Renal pelvis (tissue), 12 donors: ENCODE data around the gene COPS6. TPM values are rescaled to one million over a fixed set of nuclear protein-coding genes. Genes with fewer than 3 reads are reported as not detected.

Experiments
- DNase-seq: peaks from one replicate; pipeline ENCODE4 v3.0.0-alpha.2; 2013
- long read RNA-seq, 16 experiments: transcript quantifications; one replicate each; lab custom pipeline, GENCODE V29; 2026
- polyA plus RNA-seq, 3 donors: library from polyadenylated mRNA; unstranded; fragments of 120-200 nt; gene quantifications; one replicate each; pipeline ENCODE4 v1.2.1, GENCODE V29; 2013; ENCODE audit not compliant: insufficient read length in 3 of 3

The COPS6 gene
- polyA plus RNA-seq, result 100 to 1,000 TPM; 133 to 137 (median 135) TPM
- long read RNA-seq, donor 1, transcript COPS6-201 (10 exons, 1,432 nt), result major isoform, 63 of 98 reads
- long read RNA-seq, donor 1, partial matches to known transcripts, result 27 of 98 reads
- long read RNA-seq, donor 1, other reads (novel, unspliced or antisense), result 0 of 98 reads
- long read RNA-seq, donor 2, transcript COPS6-201 (10 exons, 1,432 nt), result major isoform, 101 of 122 reads
- long read RNA-seq, donor 2, partial matches to known transcripts, result 15 of 122 reads
- long read RNA-seq, donor 2, other reads (novel, unspliced or antisense), result 0 of 122 reads
- long read RNA-seq, donor 3, transcript COPS6-208 (6 exons, 752 nt), result minor isoform, 5 of 103 reads
- long read RNA-seq, donor 3, transcript COPS6-201 (10 exons, 1,432 nt), result major isoform, 68 of 103 reads
- long read RNA-seq, donor 3, transcript COPS6-202 (10 exons, 1,107 nt), result minor isoform, 5 of 103 reads
- long read RNA-seq, donor 3, partial matches to known transcripts, result 21 of 103 reads
- long read RNA-seq, donor 3, other reads (novel, unspliced or antisense), result 0 of 103 reads
- long read RNA-seq, donor 4, transcript COPS6-201 (10 exons, 1,432 nt), result major isoform, 110 of 128 reads
- long read RNA-seq, donor 4, partial matches to known transcripts, result 14 of 128 reads
- long read RNA-seq, donor 4, other reads (novel, unspliced or antisense), result 0 of 128 reads
- long read RNA-seq, donor 5, transcript COPS6-201 (10 exons, 1,432 nt), result major isoform, 39 of 44 reads
- long read RNA-seq, donor 5, partial matches to known transcripts, result 0 of 44 reads
- long read RNA-seq, donor 5, other reads (novel, unspliced or antisense), result 0 of 44 reads
- long read RNA-seq, donor 6, transcript COPS6-201 (10 exons, 1,432 nt), result major isoform, 82 of 95 reads
- long read RNA-seq, donor 6, transcript COPS6-207 (3 exons, 835 nt), result minor isoform, 7 of 95 reads
- long read RNA-seq, donor 6, partial matches to known transcripts, result 0 of 95 reads
- long read RNA-seq, donor 6, other reads (novel, unspliced or antisense), result 0 of 95 reads
- long read RNA-seq, donor 7, transcript COPS6-201 (10 exons, 1,432 nt), result major isoform, 91 of 105 reads
- long read RNA-seq, donor 7, transcript COPS6-207 (3 exons, 835 nt), result minor isoform, 7 of 105 reads
- long read RNA-seq, donor 7, partial matches to known transcripts, result 0 of 105 reads
- long read RNA-seq, donor 7, other reads (novel, unspliced or antisense), result 0 of 105 reads
- long read RNA-seq, donor 8, transcript COPS6-201 (10 exons, 1,432 nt), result major isoform, 33 of 46 reads
- long read RNA-seq, donor 8, partial matches to known transcripts, result 12 of 46 reads
- long read RNA-seq, donor 8, other reads (novel, unspliced or antisense), result 0 of 46 reads
- long read RNA-seq, donor 9, transcript COPS6-201 (10 exons, 1,432 nt), result major isoform, 92 of 341 reads
- long read RNA-seq, donor 9, partial matches to known transcripts, result 197 of 341 reads
- long read RNA-seq, donor 9, other reads (novel, unspliced or antisense), result 46 of 341 reads
- long read RNA-seq, donor 10, transcript COPS6-201 (10 exons, 1,432 nt), result major isoform, 68 of 106 reads
- long read RNA-seq, donor 10, partial matches to known transcripts, result 27 of 106 reads
- long read RNA-seq, donor 10, other reads (novel, unspliced or antisense), result 0 of 106 reads
- long read RNA-seq, donor 11, transcript COPS6-201 (10 exons, 1,432 nt), result major isoform, 54 of 70 reads
- long read RNA-seq, donor 11, partial matches to known transcripts, result 8 of 70 reads
- long read RNA-seq, donor 11, other reads (novel, unspliced or antisense), result 0 of 70 reads
- long read RNA-seq, donor 12, transcript COPS6-201 (10 exons, 1,432 nt), result major isoform, 98 of 137 reads
- long read RNA-seq, donor 12, partial matches to known transcripts, result 30 of 137 reads
- long read RNA-seq, donor 12, other reads (novel, unspliced or antisense), result 0 of 137 reads
- long read RNA-seq, donor 13, transcript COPS6-201 (10 exons, 1,432 nt), result major isoform, 31 of 49 reads
- long read RNA-seq, donor 13, partial matches to known transcripts, result 12 of 49 reads
- long read RNA-seq, donor 13, other reads (novel, unspliced or antisense), result 0 of 49 reads
- long read RNA-seq, donor 14, transcript COPS6-201 (10 exons, 1,432 nt), result major isoform, 117 of 307 reads
- long read RNA-seq, donor 14, transcript COPS6-207 (3 exons, 835 nt), result minor isoform, 11 of 307 reads
- long read RNA-seq, donor 14, partial matches to known transcripts, result 131 of 307 reads
- long read RNA-seq, donor 14, other reads (novel, unspliced or antisense), result 37 of 307 reads
- long read RNA-seq, donor 15, transcript COPS6-207 (3 exons, 835 nt), result minor isoform, 6 of 160 reads
- long read RNA-seq, donor 15, transcript COPS6-201 (10 exons, 1,432 nt), result major isoform, 117 of 160 reads
- long read RNA-seq, donor 15, partial matches to known transcripts, result 26 of 160 reads
- long read RNA-seq, donor 15, other reads (novel, unspliced or antisense), result 0 of 160 reads
- long read RNA-seq, donor 16, transcript COPS6-207 (3 exons, 835 nt), result minor isoform, 5 of 148 reads
- long read RNA-seq, donor 16, transcript COPS6-201 (10 exons, 1,432 nt), result major isoform, 86 of 148 reads
- long read RNA-seq, donor 16, partial matches to known transcripts, result 50 of 148 reads
- long read RNA-seq, donor 16, other reads (novel, unspliced or antisense), result 0 of 148 reads

- peak; percentile 84 for DNase-seq
These were observed at the start of gene COPS6 for GRCh38 chr7:100088621-100089457. TSS of gene COPS6 (plus strand) at chr7:100088969. CDS start at chr7:100088991, 22 bp downstream.

GRCh38 chr7:100040575-100040974 lies 48.2 kb upstream of the COPS6 start:
- DNase-seq, result no peak

- DNase-seq, result no peak
These were observed 44.1 kb upstream of the COPS6 start for GRCh38 chr7:100044718-100045117.

GRCh38 chr7:100048680-100049079 lies 40.1 kb upstream of the COPS6 start:
- no peak for DNase-seq

- peak; percentile 83 for DNase-seq
These were observed 39.1 kb upstream of the COPS6 start, which contains the start of gene ZSCAN21 for GRCh38 chr7:100049441-100050291. TSS of gene ZSCAN21 (plus strand) at chr7:100049774. CDS start at chr7:100057007, 7,233 bp downstream.

GRCh38 chr7:100051611-100052010 lies 37.2 kb upstream of the COPS6 start:
- no peak for DNase-seq

GRCh38 chr7:100053215-100053614 lies 35.6 kb upstream of the COPS6 start:
- peak; percentile 40 for DNase-seq

GRCh38 chr7:100057006-100057405 lies 31.8 kb upstream of the COPS6 start:
- no peak for DNase-seq

- no peak for DNase-seq
These were observed 29.5 kb upstream of the COPS6 start for GRCh38 chr7:100059251-100059739.

- DNase-seq, result no peak
These were observed 27.1 kb upstream of the COPS6 start for GRCh38 chr7:100061518-100062193.

- no peak for DNase-seq
These were observed 25.4 kb upstream of the COPS6 start for GRCh38 chr7:100063376-100063775.

- no peak for DNase-seq
These were observed 24.6 kb upstream of the COPS6 start for GRCh38 chr7:100064162-100064561.

GRCh38 chr7:100065452-100066186 lies 23.1 kb upstream of the COPS6 start:
- DNase-seq, result peak; percentile 60

GRCh38 chr7:100066953-100067352 lies 21.8 kb upstream of the COPS6 start:
- DNase-seq, result no peak

GRCh38 chr7:100069991-100070390 lies 18.8 kb upstream of the COPS6 start:
- DNase-seq, result no peak
